HCT116 (cell line): ENCODE measurements around the gene OR52E1. TPM values are rescaled to one million over a fixed set of nuclear protein-coding genes. Genes with fewer than 3 reads are reported as not detected.

Experiments used
- ATAC-seq: fragments of 200-7000 bp; cut with Tn5 transposase; 2 replicates; pipeline ENCODE4 v1.9.1; 2020; ENCODE audit warnings: mild to moderate bottlenecking, moderate library complexity
- BruUV-seq: library from RNA; stranded (reverse); fragments of 400-500 nt; replicated peaks from 2 replicates; lab custom pipeline; 2021; lab: Mats Ljungman, UMichigan
- CTCF ChIA-PET: fragments of 300-600 bp; sonication (Branson Sonifier 250); formaldehyde crosslinking; loops from one replicate; lab custom pipeline; 2021; ENCODE audit warnings: antibody characterized with exemption; lab: Charles Lee
- POLR2A ChIA-PET: fragments of 300-600, 350-600 bp; sonication (Branson Sonifier 250); formaldehyde crosslinking; loops from one replicate; lab custom pipeline; 2021; ENCODE audit warnings: antibody characterized with exemption; lab: Charles Lee
- RAD21 ChIA-PET, 2 experiments: fragments of 300-600 bp; sonication (Branson Sonifier 250); formaldehyde crosslinking; loops; one replicate each; lab custom pipeline; 2023; ENCODE audit warnings: low total read pairs in 2 of 2; ENCODE audit not compliant: uncharacterized antibody in 2 of 2, unreplicated experiment in 2 of 2, low non-redundant PET in 1 of 2; lab: Charles Lee
- DNase-seq: peaks from one replicate; pipeline ENCODE4 v3.0.0-alpha.2; 2010; ENCODE audit warnings: low read depth, low spot score
- H2AFZ ChIP-seq: fragments of 200-600 bp; shearing (Covaris generic), sonication (generic); 2 replicates; pipeline ENCODE4 v1.6.1; 2017; ENCODE audit warnings: low read depth, mixed run types, mixed read lengths, antibody characterized with exemption, low read length; ENCODE audit not compliant: poor library complexity, severe bottlenecking
- H3K27ac ChIP-seq: 2 replicates; pipeline ENCODE4 v1.5.1; 2012; ENCODE audit warnings: low read depth, low read length
- H3K27me3 ChIP-seq: fragments of 200-600 bp; sonication (generic); 2 replicates; pipeline ENCODE4 v1.6.1; 2016; ENCODE audit warnings: mixed run types, low read length, mixed read lengths; ENCODE audit not compliant: insufficient read depth
- H3K36me3 ChIP-seq, 2 experiments: fragments of 200-500 bp in 1 of 2; fragments of 200-600 bp in 1 of 2; sonication (Bioruptor generic) in 1 of 2; sonication (generic) in 1 of 2; 2 replicates each; pipeline versions ENCODE4 v1.5.1 to v1.6.1; 2014 to 2016; ENCODE audit warnings: low read length in 2 of 2, inconsistent platforms in 1 of 2, mixed read lengths in 1 of 2, mixed run types in 1 of 2; ENCODE audit not compliant: insufficient read depth in 2 of 2, control insufficient read depth in 1 of 2
- H3K4me1 ChIP-seq, 2 experiments: fragments of 200-600 bp in 1 of 2; sonication (generic) in 1 of 2; 2 replicates each; pipeline versions ENCODE4 v1.5.1 to v1.6.1; 2012 to 2017; ENCODE audit warnings: low read length in 2 of 2, inconsistent platforms in 1 of 2, mild to moderate bottlenecking in 1 of 2, mixed read lengths in 1 of 2, mixed run types in 1 of 2, moderate library complexity in 1 of 2; ENCODE audit not compliant: insufficient read depth in 2 of 2, control insufficient read depth in 1 of 2
- H3K4me2 ChIP-seq: fragments of 200-600 bp; sonication (generic); 2 replicates; pipeline ENCODE4 v1.6.1; 2017; ENCODE audit warnings: mixed run types, low read length, mixed read lengths
- H3K4me3 ChIP-seq, 2 experiments: fragments of 200-600 bp in 1 of 2; sonication (generic) in 1 of 2; replicated peaks in 1 of 2; 2 replicates each; pipeline ENCODE4 v1.5.1; 2011 to 2016; ENCODE audit warnings: low read length in 2 of 2, control low read depth in 1 of 2, low read depth in 1 of 2, mild to moderate bottlenecking in 1 of 2, mixed read lengths in 1 of 2, mixed run types in 1 of 2
- H3K79me2 ChIP-seq: fragments of 200-600 bp; sonication (generic); 2 replicates; pipeline ENCODE4 v1.6.1; 2017; ENCODE audit warnings: mild to moderate bottlenecking, mixed run types, low read length, moderate library complexity, mixed read lengths; ENCODE audit not compliant: insufficient read depth
- H3K9ac ChIP-seq: fragments of 200-600 bp; sonication (generic); 2 replicates; pipeline ENCODE4 v1.6.1; 2016; ENCODE audit warnings: low read length, mixed read lengths
- H3K9me2 ChIP-seq: fragments of 200-600 bp; sonication (generic), shearing (Covaris generic); 2 replicates; pipeline ENCODE4 v1.6.1; 2017; ENCODE audit warnings: mixed run types, mild to moderate bottlenecking, moderate library complexity; ENCODE audit not compliant: insufficient read depth
- H3K9me3 ChIP-seq, 2 experiments: fragments of 200-500 bp in 1 of 2; fragments of 200-600 bp in 1 of 2; sonication (Bioruptor generic) in 1 of 2; sonication (generic) in 1 of 2; 2 replicates each; pipeline ENCODE4 v1.6.1; 2014 to 2017; ENCODE audit warnings: low read length in 2 of 2, mixed read lengths in 2 of 2, inconsistent platforms in 1 of 2, low read depth in 1 of 2, mild to moderate bottlenecking in 1 of 2, mixed run types in 1 of 2, moderate library complexity in 1 of 2; ENCODE audit not compliant: control insufficient read depth in 1 of 2, insufficient read depth in 1 of 2
- H4K20me1 ChIP-seq: fragments of 200-600 bp; sonication (generic), shearing (Covaris generic); 2 replicates; pipeline ENCODE4 v1.6.1; 2017; ENCODE audit warnings: mixed run types, mild to moderate bottlenecking, moderate library complexity; ENCODE audit not compliant: insufficient read depth
- ATF3 ChIP-seq: IDR thresholded peaks from 2 replicates; pipeline ENCODE4 v1.6.1; 2012
- CBX3 ChIP-seq: IDR thresholded peaks from 2 replicates; pipeline ENCODE4 v1.6.1; 2012; ENCODE audit warnings: low read depth
- CEBPB ChIP-seq: IDR thresholded peaks from 2 replicates; pipeline ENCODE4 v1.6.1; 2012; ENCODE audit warnings: low read depth
- EGR1 ChIP-seq: IDR thresholded peaks from 2 replicates; pipeline ENCODE4 v1.6.1; 2012; ENCODE audit warnings: low read depth
- ELF1 ChIP-seq: IDR thresholded peaks from 2 replicates; pipeline ENCODE4 v1.6.1; 2012; ENCODE audit warnings: low read depth, borderline replicate concordance
- EZH2 ChIP-seq: fragments of 200-600 bp; sonication (generic); IDR thresholded peaks from 2 replicates; pipeline ENCODE4 v1.6.1; 2017; ENCODE audit warnings: antibody characterized with exemption, mixed run types
- FOSL1 ChIP-seq: IDR thresholded peaks from 2 replicates; pipeline ENCODE4 v1.6.1; 2012; ENCODE audit warnings: low read depth
- JUND ChIP-seq: IDR thresholded peaks from 2 replicates; pipeline ENCODE4 v1.6.1; 2012
- MAX ChIP-seq: IDR thresholded peaks from 2 replicates; pipeline ENCODE4 v1.6.1; 2012
- POLR2A ChIP-seq: IDR thresholded peaks from 2 replicates; pipeline ENCODE4 v1.7.0; 2011; ENCODE audit warnings: borderline replicate concordance; ENCODE audit not compliant: insufficient read depth, insufficient read length; ENCODE audit errors: extremely low read depth
- POLR2AphosphoS5 ChIP-seq: IDR thresholded peaks from 2 replicates; pipeline ENCODE4 v1.6.1; 2011; ENCODE audit warnings: mild to moderate bottlenecking, low read depth, low read length, moderate library complexity
- RAD21 ChIP-seq: IDR thresholded peaks from 2 replicates; pipeline ENCODE4 v1.6.1; 2012; ENCODE audit warnings: low read depth, mild to moderate bottlenecking
- REST ChIP-seq: IDR thresholded peaks from 2 replicates; pipeline ENCODE4 v1.6.1; 2012; ENCODE audit warnings: low read depth
- SIN3A ChIP-seq: IDR thresholded peaks from 2 replicates; pipeline ENCODE4 v1.6.1; 2012; ENCODE audit warnings: low read depth
- SP1 ChIP-seq: IDR thresholded peaks from 2 replicates; pipeline ENCODE4 v1.6.1; 2012; ENCODE audit warnings: low read depth
- SRF ChIP-seq: IDR thresholded peaks from 2 replicates; pipeline ENCODE4 v1.6.1; 2012; ENCODE audit warnings: low read depth
- TCF7L2 ChIP-seq: IDR thresholded peaks from 2 replicates; pipeline ENCODE4 v1.7.0; 2011; ENCODE audit warnings: borderline replicate concordance, inconsistent platforms; ENCODE audit not compliant: insufficient read depth, insufficient read length; ENCODE audit errors: extremely low read depth
- YY1 ChIP-seq: IDR thresholded peaks from 2 replicates; pipeline ENCODE4 v1.6.1; 2011; ENCODE audit warnings: low read length, low read depth, moderate library complexity, mild to moderate bottlenecking; ENCODE audit not compliant: insufficient replicate concordance; ENCODE audit errors: extremely low read depth
- ZBTB33 ChIP-seq: IDR thresholded peaks from 2 replicates; pipeline ENCODE4 v1.6.1; 2011; ENCODE audit warnings: mild to moderate bottlenecking, low read length, moderate library complexity; ENCODE audit not compliant: insufficient replicate concordance; ENCODE audit errors: extremely low read depth
- ZNF274 ChIP-seq: fragments of 200-500 bp; sonication (Bioruptor generic); IDR thresholded peaks from 2 replicates; pipeline ENCODE4 v1.6.1; 2014; ENCODE audit warnings: mild to moderate bottlenecking, low read depth, low read length, inconsistent platforms
- intact Hi-C: fragments of 100-400 bp; cut with micrococcal nuclease; formaldehyde crosslinking; loops from 2 replicates; pipeline ENCODE4 v1.10.0; 2022
- total RNA-seq: library from RNA; stranded (reverse); gene quantifications from one replicate; pipeline ENCODE4 v1.2.1, GENCODE V29; 2021; ENCODE audit not compliant: unreplicated experiment

OR52E1 gene
- total RNA-seq, 1 experiment from 2014 or later = not detected

- no peak for ATAC-seq
- H2AFZ ChIP-seq = no peak overlapping the region
- POLR2A ChIA-PET = no interaction called here
Observed at GRCh38 chr11:5118893-5119292, 49.5 kb downstream of the OR52E1 start.

More at GRCh38 chr11:5118893-5119292, 49.5 kb downstream of the OR52E1 start:
- Histone ChIP-seq H3K27me3 (peaks cover 58% of the 10 kb centered on the region), H3K9ac (no peak overlapping the region), H4K20me1 (no peaks in the 10 kb centered on the region), H3K4me3 (no peak overlapping the region), H3K36me3 (no peaks in the 10 kb centered on the region), H3K4me2 (no peak overlapping the region), H3K27ac (no peak overlapping the region), H3K9me2 (no peaks in the 10 kb centered on the region), H3K79me2 (no peaks in the 10 kb centered on the region), H3K9me3 (no peaks in the 10 kb centered on the region), H3K4me1 (no peaks in the 10 kb centered on the region)
- BruUV-seq = no TSS peak
- RAD21 ChIA-PET = no interaction called here
- CTCF ChIA-PET = no interaction called here
- intact Hi-C loops = no loop called here
- TF ChIP-seq EZH2 = no peak
- TF ChIP-seq CEBPB = no peak
- no peak for TF ChIP-seq POLR2A
- TF ChIP-seq SP1 = no peak
- TF ChIP-seq POLR2AphosphoS5 = no peak
- no peak for TF ChIP-seq RAD21
- TF ChIP-seq EGR1 = no peak
- TF ChIP-seq JUND = no peak
- TF ChIP-seq ELF1 = no peak
- TF ChIP-seq MAX = no peak
- TF ChIP-seq FOSL1 = no peak
- no peak for TF ChIP-seq CBX3
- no peak for TF ChIP-seq SIN3A
- no peak for TF ChIP-seq ATF3
- TF ChIP-seq SRF = no peak
- TF ChIP-seq ZBTB33 = no peak
- TF ChIP-seq ZNF274 = no peak
- TF ChIP-seq YY1 = no peak
- no peak for TF ChIP-seq TCF7L2
- no peak for TF ChIP-seq REST
- no peak for DNase-seq
